SH-SY5Y (cell line): ENCODE data around the gene HOXD3.

Experiments used
- GATA2 ChIP-seq: IDR thresholded peaks from 2 replicates; pipeline ENCODE4 v1.6.1; 2011; ENCODE audit warnings: mild to moderate bottlenecking, low read depth, low read length
- GATA3 ChIP-seq: IDR thresholded peaks from 2 replicates; pipeline ENCODE4 v1.6.1; 2011; ENCODE audit warnings: low read depth, mild to moderate bottlenecking, low read length, moderate library complexity

- TF ChIP-seq GATA2: no peak
- TF ChIP-seq GATA3: no peak
Measured at GRCh38 chr2:176137252-176137580, 19.9 kb upstream of the HOXD3 start.
